Activated naive CD4-positive, alpha-beta T cell (primary cell): ENCODE results near the gene ZNF326.

Experiments used
- DNase-seq, 4 experiments: peaks; one replicate each; lab custom pipeline; 2025; lab: John Stamatoyannopoulos, UW

The ZNF326 gene, protein sequence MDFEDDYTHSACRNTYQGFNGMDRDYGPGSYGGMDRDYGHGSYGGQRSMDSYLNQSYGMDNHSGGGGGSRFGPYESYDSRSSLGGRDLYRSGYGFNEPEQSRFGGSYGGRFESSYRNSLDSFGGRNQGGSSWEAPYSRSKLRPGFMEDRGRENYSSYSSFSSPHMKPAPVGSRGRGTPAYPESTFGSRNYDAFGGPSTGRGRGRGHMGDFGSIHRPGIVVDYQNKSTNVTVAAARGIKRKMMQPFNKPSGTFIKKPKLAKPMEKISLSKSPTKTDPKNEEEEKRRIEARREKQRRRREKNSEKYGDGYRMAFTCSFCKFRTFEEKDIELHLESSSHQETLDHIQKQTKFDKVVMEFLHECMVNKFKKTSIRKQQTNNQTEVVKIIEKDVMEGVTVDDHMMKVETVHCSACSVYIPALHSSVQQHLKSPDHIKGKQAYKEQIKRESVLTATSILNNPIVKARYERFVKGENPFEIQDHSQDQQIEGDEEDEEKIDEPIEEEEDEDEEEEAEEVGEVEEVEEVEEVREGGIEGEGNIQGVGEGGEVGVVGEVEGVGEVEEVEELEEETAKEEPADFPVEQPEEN

GRCh38 chr1:89994805-89995597 is at the start of gene ZNF326:
TSS of gene ZNF326 (plus strand) at chr1:89995110. CDS start at chr1:89995258, 148 bp downstream.
- DNase-seq: peak; percentile 78 to 93 (median 82)

DNA sequence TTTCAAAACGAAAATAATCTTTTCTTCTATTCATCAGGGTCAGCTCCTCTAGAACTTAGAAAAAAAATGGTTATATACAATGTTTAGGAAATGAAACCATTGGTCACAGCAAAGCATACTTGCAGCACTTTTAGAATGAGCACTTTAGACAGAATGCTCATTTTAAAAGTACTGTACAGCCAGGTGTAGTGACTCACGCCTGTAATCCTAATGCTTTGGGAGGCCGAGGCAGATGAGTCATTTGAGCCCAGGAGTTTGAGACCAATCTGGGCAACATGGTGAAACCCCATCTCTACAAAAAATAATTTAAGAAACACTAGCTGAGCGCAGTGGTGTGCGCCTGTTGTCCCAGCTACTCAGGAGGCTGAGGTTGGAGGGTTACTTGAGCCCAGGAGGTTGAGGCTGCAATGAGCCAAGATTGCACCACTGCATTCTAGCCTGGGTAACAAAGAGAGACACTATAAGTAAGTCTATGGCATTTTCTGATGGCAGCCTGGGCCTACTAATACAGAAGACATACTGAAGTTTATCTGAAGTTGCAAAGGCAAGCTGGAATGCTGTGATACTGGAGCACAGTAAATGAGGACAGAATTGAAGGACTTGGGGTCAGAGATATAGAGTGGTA is 48.9 kb upstream of the ZNF326 start:
- DNase-seq: no peak

- DNase-seq: no peak
Measured at GRCh38 chr1:89946532-89946931, 48.4 kb upstream of the ZNF326 start.

GRCh38 chr1:89948722-89949345 is 46.1 kb upstream of the ZNF326 start:
- no peak for DNase-seq

- no peak for DNase-seq
Measured at GRCh38 chr1:89949991-89950624, 44.8 kb upstream of the ZNF326 start.

GRCh38 chr1:89950703-89951102 is 44.2 kb upstream of the ZNF326 start:
- no peak for DNase-seq

GRCh38 chr1:89951766-89952604 is 42.9 kb upstream of the ZNF326 start:
- DNase-seq: no peak

- DNase-seq: no peak
Measured at GRCh38 chr1:89952605-89953130, 42.2 kb upstream of the ZNF326 start.

- DNase-seq: no peak
Measured at GRCh38 chr1:89953131-89953626, 41.7 kb upstream of the ZNF326 start.

DNA sequence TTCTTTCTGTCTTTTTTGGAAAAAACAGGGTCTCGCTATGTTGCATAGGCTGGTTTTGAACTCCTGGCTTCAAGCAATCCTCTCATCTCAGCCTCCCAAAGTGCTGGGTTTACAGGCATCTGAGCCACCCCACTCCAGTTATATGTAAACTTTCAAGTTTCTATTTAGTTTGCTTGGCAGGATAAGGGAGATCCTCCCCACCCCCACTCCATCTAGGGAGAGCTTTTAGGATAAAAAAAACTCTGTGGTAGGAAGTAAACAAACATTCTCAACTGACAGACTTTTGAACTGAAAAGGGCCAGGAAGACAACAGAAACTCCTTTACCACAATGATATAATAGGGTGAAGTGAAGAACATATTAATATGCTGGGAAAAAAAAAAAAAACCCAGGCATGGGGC is 41.0 kb upstream of the ZNF326 start:
- no peak for DNase-seq

DNA sequence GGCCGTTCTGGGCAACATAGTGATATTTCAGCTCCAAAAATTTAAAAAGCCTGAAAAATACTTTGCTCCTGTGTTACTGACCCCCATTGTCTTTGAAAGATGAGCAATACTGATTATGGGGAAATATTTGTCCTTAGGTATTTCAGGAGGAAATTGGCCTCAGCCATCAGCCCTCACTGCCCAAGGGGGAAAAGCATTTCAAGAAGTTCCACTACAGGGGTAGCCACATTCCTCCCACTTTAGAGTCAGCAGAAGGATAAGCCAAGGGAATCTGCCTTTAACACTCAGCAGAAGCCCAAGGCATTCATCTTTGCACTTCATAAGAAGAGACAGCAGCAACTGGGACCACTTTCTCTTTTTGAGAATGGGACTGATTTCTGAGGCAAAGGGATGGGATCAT is 40.5 kb upstream of the ZNF326 start:
- DNase-seq: no peak

- no peak for DNase-seq
Measured at GRCh38 chr1:89955311-89956205, 39.4 kb upstream of the ZNF326 start.

GRCh38 chr1:89957107-89957506 is 37.8 kb upstream of the ZNF326 start:
- no peak for DNase-seq

- no peak for DNase-seq
Measured at GRCh38 chr1:89958851-89959654, 35.9 kb upstream of the ZNF326 start.

DNA sequence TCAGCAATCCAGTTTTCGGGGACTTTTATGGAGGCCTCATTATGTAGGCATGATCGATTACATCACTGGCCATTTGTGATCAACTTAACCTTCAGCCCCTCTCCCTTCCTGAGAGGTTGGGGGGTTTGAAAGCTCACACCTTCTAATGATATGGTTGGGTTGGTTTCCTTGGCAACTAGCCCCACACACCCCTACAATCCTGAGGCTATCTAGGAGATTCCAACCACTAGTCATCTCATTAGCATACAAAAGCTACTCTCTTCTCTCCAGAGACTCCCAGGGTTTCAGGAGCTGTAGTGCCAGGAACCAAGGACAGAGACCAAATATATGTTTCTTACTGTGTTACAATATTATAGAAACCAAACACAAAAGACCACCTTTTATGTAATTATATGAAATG is 35.2 kb upstream of the ZNF326 start:
- no peak for DNase-seq

DNA sequence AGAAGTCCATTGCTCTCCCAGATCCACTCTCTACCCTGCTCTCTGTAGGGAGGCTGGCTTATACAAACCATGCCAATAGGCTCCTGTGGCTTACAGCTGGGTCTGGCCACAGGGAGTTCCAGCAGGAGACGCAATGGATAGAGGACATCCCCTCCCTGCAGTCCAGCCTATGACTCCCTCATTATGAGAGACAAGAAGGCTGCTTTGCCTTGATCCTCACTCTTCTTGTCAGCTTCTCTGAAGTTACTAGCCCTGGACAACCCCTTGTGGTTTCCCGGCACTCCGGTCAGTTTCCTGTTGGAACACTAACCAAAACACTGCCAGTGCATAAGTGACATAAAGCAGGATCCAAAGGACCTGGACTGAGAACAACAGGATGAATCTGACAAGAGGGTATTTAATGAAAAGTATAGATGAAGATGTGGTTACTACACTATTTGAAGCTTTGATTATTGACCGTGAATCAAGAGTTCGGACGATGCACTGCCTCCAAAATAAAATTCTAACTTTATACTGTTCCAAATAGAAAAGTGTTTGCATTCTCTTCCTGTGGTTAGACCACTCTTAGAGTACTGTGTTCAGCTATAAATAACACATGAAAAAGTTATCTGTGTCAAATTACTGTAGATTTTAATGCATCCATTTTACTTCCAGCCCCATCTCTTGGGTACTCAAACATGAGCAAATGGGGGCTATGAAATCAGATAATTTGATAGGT is 32.7 kb upstream of the ZNF326 start:
- DNase-seq: no peak

DNA sequence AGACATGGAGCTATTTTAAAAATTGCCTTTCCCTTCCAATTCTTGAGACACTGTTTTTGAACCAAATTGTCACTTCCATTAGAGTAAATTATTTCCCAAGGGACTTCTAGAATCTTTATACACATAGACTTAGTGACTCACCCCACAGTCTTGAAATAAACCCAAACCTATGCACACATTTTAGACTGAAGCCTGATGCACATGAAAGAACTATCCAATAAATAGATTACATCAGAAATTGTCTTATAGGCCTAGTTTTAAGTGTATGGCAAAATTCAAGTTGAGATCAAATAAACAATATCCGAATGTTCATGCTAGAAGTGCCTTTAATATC is 32.2 kb upstream of the ZNF326 start:
- DNase-seq: no peak
